OCI-M2 (cell line): ENCODE results near the gene UGCG.

Experiments
- DNase-seq: peaks from one replicate; lab custom pipeline; 2025; ENCODE audit not compliant: unreplicated experiment; lab: John Stamatoyannopoulos, UW

Gene UGCG

DNA sequence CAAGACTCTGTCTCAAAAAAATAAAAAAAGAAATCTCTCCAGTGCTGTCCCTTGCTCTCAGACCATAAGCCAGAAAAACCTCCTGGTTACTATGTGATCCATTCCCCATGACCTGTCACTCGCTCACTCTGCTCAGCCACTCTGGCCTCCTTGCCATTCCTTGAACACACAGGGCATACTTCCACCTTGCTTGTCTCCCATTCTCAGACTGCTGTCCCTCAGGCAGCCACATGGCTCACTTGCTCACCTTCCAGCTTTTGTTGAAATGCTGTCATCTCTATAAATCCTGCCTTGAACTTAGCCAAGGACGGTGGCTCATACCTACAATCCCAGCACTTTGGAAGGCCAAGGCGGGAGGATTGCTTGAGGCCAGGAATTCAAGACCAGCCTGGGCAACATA lies 82.9 kb downstream of the UGCG start:
- DNase-seq, result no peak

DNA sequence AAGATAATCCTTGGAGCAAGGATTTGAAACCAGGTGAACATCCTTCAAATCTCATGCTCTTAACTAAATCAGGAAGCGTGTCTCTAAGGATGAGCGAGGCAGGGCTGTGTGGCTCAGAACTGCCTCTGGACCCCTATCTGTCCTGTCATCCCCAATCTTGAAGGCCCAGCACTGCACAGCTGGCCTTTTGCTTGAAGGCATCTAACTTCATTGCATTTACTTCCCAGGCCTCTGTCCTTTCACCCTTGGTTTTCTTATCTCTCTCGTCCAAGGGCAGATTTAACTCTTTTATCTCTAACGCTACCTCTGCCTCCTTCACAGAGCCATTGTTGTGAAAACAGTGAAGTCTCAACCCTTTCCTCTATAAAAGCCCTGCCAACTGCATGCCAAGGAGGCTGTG lies 83.8 kb downstream of the UGCG start:
- no peak for DNase-seq

DNA sequence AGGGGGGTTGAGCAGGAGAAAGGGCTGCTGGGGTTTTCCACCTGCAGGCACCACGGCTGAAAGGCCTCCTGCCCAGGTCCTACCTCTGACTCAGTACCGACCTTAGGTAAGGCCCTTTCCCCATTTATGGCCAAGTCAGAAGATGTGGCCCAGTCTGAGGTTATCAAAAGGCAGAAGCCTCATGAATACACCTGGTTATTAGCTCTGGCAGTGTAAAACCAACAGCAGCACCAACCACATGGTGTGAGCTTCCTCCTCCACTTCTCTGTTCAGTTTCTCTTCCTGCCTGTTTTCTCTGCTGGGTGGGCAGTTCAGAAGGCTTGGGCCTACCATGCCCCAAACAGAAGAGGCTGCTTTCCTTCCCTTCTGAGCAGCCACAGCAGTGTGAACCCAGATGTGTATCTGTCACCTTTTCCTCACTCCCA lies 86.9 kb downstream of the UGCG start:
- DNase-seq, result no peak

DNA sequence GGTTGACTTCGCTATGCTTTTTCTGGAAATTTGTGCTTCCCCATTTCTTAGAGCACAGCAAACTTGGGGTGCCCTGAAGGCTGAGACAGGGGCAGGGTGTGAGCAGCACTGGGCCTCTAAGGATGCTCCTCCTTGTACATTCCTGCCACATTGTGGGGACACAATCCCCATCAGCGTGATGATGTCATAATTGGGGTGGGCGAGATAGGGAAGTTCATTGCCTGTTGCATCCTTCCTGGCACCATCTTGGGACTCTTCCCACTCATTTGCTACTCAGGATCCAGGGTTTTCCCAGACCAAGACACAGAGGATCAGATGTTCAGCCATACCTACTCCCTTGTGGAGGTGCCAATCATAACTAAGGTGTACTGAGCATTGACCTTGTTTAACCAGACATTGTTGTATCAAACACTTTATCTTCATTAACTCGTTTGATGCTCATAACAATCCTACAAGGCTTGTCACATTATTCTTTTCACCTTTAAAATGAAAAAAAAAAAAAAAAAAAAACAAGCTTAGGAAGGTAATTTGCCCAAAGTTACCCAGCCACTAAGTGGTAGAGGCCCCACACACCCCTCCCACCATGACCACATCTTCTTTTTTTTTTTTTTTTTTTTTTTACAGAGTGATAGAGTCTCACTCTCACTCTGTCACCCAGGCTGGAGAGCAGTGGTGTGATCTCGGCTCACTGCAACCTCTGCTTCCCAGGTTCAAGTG lies 87.6 kb downstream of the UGCG start:
- no peak for DNase-seq
